K562 (cell line): ENCODE results near the gene WDR35.

Source experiments
- MAZ ChIP-seq, 2 experiments: fragments of 450-650 bp in 1 of 2; sonication (generic) in 1 of 2; formaldehyde crosslinking; IDR thresholded peaks in 1 of 2; conservative IDR thresholded peaks in 1 of 2; 2 replicates each; pipeline versions ENCODE4 v1.4.0 to v1.5.0; 2020; ENCODE audit warnings: mild to moderate bottlenecking in 1 of 2, missing genetic modification reagents in 1 of 2
- POLR2AphosphoS5 ChIP-seq: IDR thresholded peaks from 2 replicates; pipeline ENCODE4 v1.6.1; 2011; ENCODE audit warnings: mild to moderate bottlenecking, low read depth, low read length, moderate library complexity; ENCODE audit not compliant: control insufficient read depth, insufficient read depth
- TFAM ChIP-seq: fragments of 250-450 bp; sonication (Bioruptor Pico); conservative IDR thresholded peaks from 2 replicates; pipeline ENCODE4 v1.5.0; 2021; ENCODE audit warnings: mild to moderate bottlenecking, moderate library complexity

DNA sequence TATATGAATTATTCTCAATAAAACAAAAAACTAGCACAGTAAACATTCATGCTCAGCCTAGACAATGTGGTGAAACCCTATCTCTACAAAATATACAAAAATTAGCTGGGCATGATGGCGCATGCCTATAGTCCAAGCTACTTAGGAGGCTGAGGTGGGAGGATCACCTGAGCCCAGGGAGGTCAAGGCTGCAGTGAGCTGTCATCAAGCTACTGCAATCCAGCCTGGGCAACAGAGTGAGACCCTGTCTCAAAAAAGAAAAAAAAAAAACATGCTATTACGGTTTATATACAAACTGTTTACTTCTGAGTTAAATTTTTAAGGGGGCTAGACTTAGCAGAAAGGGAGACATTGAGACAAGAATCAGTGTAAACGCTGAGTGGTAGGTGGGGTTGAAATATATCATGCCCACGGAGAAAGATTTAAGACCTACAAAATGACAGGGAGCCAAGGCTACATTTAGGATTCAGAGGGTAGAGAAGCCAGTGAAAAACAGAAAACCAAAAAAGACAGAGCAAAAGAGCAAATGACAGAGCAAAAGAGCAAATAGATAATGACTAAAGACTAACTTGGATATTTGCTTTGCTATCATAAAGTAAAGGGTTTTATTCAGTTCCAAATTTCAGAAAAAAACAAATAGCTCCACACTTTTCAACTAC is 95.6 kb downstream of the WDR35 start:
- no peak for TF ChIP-seq MAZ (CRISPR knock-in tag; conservative IDR thresholded peaks at IDR 0.05 in 1 of 2, IDR thresholded peaks at IDR 0.05 in 1 of 2)
- TF ChIP-seq TFAM (CRISPR knock-in tag), result no peak
- TF ChIP-seq POLR2AphosphoS5, result no peak
